HG03139 (cell line): ENCODE results near the gene ASTN2.

ENCODE experiments used
- ATAC-seq: cut with Tn5 transposase; IDR thresholded peaks from one replicate; pipeline ENCODE4 v1.9.1; 2021; ENCODE audit not compliant: unreplicated experiment

ASTN2 gene

GRCh38 chr9:117414906-117415331, at the start of gene ASTN2:
Gene ASTN2 (minus strand): TSS chr9:117415057. CDS start chr9:117414938, 119 bp downstream.
- no peak for ATAC-seq

DNA sequence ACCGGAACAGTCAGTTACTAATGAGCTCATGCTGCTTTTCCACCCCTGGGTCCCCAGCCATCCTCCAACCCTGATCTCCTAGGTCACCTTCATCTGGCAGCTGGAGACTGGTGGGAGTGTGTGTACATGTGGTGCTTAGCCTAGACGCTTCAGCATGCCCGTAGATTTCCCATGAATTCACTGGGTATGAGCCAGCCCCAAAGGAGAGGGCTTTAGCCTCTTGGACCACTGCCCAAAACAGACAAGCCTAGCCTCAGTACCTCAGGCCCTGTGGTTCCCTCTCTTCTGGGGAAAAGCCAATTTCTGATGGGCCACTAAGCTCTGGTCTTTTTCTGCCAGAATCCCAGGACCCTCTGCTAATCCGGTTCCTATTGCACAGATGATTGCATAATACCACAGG, 48.0 kb upstream of the ASTN2 start:
- ATAC-seq, result no peak

DNA sequence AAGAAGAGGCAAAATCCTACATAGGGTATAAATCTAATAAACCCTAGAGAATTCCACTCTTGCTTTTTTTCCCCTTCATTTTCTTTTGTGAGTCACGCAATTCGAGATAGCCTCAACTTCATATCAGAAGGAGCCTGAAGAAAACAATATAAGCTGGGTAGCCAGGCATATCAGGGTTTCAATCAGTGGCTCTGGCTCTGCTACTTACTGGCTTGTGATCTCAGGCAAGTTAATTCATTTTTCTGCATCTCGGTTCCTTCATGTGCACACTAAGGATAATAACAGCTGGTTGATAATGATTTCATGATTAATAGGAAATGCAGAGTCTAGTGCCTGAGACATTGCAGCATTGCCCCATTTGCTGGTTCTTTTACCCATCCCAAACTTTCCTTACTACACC, 46.5 kb upstream of the ASTN2 start:
- no peak for ATAC-seq

- no peak for ATAC-seq
Observed at GRCh38 chr9:117460743-117461142, 45.9 kb upstream of the ASTN2 start.

- ATAC-seq, result no peak
Observed at GRCh38 chr9:117459913-117460312, 45.1 kb upstream of the ASTN2 start.

GRCh38 chr9:117458066-117458465, 43.2 kb upstream of the ASTN2 start:
- ATAC-seq, result no peak

GRCh38 chr9:117454711-117455110, 39.9 kb upstream of the ASTN2 start:
- no peak for ATAC-seq

DNA sequence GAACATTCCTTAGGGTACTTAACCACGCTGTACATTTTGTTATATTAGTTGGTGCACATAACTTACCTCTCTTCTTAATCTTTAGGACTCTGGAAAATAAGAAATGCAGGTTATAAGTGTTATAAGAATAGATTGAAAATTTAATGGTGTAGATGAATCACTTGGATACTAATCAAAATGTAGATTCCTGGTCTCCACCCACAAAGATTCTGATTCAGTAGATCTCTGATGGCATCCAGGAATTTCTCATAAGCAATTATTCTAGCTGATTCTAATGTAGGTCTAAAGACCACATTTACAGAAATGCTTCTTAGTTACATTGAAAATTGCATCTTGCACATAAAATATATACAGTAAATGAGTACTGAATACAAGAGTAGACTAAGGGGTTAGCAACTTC, 38.9 kb upstream of the ASTN2 start:
- ATAC-seq, result no peak

GRCh38 chr9:117451311-117451710, 36.5 kb upstream of the ASTN2 start:
- no peak for ATAC-seq

DNA sequence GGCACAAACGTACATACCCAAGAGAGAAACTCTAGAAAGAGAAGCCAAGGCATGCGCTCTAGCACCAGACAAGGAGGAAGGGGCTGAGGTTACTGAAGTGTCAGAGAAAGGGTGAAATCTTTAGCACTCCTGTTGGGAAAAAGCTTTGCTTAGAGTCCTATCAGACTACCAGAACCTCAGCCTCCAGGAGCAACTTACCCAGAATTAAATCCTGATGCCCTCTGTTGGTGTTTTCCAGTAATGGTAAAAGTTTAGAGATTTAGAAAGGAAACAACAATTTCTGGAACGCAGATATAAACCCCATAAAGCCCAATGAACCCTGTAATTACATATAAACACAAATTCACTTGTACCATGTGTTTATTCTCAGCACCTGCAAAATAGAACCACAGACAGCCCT, 33.2 kb upstream of the ASTN2 start:
- ATAC-seq, result no peak

GRCh38 chr9:117445631-117446030, 30.8 kb upstream of the ASTN2 start:
- no peak for ATAC-seq

- ATAC-seq, result no peak
Observed at GRCh38 chr9:117444501-117444900, 29.6 kb upstream of the ASTN2 start.

GRCh38 chr9:117437283-117437682, 22.4 kb upstream of the ASTN2 start:
- no peak for ATAC-seq

DNA sequence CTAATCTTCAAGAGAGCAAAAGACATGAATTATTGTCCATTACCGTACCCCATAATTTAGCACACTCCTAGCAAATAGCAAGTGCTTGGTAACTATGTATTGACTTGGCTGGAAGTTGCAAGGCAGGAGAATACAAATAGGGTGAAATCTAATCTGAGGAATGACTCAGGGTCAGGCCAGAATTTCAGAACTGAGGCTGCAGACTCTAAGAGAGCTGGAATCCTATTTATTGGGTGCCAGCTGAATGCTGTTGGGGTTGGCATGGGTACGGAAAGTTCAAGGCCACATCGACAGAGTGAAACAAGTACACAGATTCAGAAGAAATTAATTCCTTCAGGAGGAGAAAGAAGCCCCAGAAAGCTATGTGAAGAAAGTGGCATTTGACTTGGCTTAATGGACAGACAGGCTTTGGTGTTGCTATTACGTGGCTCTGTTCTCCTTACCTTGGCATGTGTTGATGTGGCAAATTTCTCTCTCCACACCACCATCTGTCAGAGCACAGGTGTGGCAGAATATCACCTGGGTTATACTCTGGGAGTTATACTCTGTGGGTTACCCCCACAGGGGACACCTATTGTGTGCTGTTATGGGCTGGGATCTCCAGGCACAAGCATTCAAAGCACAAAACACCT, 20.9 kb upstream of the ASTN2 start:
- no peak for ATAC-seq

DNA sequence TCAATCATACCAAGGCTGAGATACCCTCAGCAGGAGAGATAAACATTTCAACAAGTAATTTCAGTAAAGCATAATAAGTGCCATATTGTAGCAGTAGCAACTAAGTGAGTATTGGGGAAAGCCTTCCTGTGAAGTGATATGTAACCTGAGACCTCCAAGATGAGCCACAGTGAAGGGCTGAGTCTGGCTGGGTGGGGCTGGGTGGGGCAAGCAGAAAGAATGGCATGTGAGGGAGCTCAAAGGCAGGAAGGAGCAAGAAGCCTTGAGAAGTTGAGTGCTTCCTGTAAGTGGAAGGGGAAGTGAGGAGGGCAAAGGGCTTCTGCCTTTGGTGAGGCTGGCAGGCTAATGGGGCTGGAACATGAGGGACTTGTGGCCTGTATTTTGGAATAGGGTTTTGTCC, 19.7 kb upstream of the ASTN2 start:
- no peak for ATAC-seq

DNA sequence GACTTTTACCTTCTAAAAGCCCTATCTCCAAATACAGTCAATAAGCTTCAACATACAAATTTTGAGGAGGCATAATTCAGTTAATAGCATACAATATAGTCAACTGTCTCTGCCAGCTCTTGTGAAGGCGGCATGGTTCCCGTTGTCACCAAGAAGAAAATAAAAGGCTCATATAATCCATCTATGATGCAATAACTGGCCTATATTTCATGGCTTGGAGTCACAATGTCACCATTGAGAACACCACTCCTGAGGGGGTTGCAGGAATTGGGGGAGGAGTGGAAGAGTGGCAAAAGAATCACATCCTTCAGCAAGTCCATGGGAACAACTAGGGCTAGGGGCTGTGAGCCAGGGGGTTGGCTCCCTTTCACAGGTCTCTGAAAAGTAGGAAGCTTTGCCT, 16.0 kb upstream of the ASTN2 start:
- ATAC-seq, result no peak

DNA sequence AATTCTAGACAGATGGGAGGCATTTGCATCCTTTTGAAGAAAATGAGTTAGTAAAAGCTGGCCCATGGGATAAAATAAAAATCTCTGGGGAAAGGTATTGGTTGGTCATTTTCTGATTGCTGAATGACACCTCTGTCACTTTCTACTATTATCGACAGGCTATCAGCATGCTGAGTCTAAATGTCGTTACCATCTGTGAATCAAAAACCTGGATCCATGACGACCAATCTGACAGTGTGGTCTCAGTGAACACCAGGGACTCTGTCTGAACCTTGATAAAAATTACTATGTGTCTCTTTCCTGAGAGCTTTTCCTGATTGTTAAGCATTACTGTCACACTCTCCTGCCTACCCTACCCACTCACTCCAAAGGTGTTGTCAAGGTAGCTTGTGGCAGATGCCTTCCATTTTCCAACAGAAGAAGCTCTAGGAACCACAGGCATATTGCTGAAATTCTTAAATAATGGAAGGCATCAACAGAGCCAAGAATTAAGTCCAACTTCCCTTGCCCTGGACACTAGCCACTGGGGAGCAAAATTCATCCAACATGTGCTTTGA, 12.6 kb upstream of the ASTN2 start:
- no peak for ATAC-seq

- ATAC-seq, result no peak
Observed at GRCh38 chr9:117425566-117425965, 10.7 kb upstream of the ASTN2 start.

DNA sequence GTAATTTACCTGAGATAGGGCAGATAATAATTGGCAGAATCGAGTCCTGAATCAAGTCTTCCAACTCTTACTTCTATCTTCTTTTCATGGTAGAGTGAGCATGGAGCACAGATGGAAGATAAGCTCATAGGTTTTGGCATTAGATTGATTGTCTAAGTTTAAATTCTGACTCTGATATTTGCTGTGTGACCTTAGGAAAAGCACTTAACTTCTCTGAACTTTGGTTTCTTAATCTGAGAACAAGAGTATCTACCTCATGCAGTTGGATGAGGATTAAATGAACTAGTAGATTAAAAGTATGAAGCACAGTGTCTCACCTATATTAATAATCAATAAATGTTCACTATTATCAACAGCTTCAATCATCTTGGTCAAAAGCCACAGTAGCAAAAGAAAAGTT, 9.4 kb upstream of the ASTN2 start:
- no peak for ATAC-seq

GRCh38 chr9:117418111-117418510, 3.3 kb upstream of the ASTN2 start:
- ATAC-seq, result no peak

DNA sequence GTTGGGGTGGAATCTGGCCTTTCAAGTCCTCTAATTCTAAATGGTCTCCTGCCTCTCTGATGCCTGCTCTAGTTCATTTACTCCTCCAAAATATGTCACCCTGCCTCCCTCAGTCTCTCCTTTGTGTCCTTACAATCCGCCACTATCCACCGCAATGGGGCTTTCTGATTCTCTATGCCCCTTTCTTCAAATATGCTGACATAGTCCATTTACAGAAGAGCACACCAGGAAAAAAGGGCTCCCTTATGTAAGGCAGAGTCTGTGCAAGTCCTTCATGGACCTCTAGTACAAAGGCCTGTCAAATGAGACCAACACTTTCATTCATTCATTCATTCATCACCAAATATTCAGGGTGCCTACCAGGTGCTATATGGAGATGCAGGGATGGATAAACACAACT, 2.0 kb upstream of the ASTN2 start:
- no peak for ATAC-seq

DNA sequence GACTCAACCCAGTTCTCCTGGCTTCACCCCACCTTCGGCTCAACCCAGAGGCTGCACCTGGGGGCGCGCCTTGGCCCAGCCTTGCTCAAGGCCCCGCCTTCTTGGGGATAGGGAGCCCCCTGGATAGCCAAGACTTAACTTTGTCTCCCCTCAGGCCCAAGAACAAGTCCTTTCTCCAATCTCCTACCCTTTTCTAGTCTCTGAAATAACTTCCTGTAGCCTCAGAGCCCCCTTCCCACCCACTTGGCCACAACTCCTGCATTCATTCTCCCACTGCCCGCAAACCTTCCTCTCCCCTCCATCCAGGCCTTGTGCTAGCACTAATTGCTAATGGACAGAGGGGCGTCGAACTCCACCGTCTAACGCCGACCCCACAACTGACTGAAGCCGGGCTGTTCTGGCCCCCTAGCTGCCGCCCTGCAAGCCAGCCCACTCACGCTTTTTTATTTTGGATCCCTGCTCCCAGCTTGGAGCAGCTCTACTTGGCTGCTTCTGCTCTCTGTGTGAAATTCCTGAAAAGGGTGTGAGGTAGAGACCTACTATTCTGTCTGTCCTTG, 579 bp upstream of the ASTN2 start:
- no peak for ATAC-seq
